GM21529 (cell line): ENCODE measurements around the gene WDFY3.

ENCODE experiments used
- ATAC-seq: cut with Tn5 transposase; IDR thresholded peaks from one replicate; pipeline ENCODE4 v1.9.1; 2021; ENCODE audit not compliant: unreplicated experiment

The WDFY3 gene

DNA sequence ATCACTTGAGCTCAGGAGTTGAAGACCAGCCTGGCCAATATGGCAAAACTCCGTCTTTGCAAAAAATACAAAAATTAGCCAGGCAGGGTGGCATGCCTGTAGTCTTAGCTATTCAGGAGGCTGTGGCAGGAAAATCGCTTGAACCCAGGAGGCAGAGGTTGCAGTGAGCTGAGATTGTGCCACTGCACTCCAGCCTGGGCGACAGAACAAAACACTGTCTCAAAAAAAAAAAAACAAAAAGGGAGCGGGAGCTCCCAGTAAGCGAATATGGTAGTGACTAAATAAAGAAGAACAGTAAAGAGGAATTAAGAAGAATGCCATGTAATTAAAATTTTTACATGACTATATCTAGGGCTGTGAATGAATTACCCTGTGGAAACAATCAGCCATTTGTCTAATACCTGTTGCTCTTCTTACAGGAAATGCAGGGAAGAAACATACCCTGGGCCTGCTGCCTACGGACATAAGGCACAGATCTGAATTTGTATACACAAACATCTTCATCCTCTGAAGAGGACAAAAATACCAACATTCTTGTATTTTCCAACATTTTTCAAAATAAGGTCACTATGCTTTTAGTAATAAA lies 11.4 kb downstream of the WDFY3 start:
- ATAC-seq, result no peak

DNA sequence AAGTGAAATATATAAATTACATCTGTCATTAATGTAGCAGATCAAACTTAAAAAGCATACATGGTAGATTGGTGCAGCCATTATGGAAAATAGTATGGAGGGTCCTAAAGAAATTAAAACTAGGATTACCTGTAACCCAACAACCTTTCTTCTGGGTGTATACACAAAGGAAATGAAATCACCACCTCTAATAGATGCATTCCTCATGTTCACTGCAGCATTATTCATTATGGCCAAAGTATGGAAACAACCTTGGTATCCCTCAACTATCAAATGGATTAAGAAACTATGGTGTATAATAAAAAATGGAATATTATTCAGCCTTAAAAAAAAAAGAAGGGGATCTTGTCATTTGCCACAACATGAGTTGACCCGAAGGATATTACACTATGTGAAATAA lies 13.7 kb downstream of the WDFY3 start:
- ATAC-seq, result no peak

DNA sequence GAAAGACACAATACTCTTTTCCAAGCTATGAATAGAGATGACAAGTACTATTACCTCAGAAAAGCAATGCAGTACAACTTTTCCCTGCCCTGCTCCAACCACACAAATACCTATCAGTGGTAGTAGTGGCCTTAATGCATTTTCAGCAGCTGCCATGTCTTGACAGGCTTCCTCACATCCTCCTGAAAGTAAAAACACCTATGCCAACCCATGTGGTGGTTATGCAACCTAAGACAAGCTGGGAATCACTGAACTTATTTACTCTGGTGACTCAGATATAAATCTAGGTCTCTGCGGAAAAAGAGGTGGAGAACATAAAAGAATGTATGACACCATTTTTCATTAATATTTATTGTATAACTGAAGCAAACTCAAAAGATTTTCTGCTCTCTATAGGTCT lies 14.5 kb downstream of the WDFY3 start:
- ATAC-seq, result no peak

DNA sequence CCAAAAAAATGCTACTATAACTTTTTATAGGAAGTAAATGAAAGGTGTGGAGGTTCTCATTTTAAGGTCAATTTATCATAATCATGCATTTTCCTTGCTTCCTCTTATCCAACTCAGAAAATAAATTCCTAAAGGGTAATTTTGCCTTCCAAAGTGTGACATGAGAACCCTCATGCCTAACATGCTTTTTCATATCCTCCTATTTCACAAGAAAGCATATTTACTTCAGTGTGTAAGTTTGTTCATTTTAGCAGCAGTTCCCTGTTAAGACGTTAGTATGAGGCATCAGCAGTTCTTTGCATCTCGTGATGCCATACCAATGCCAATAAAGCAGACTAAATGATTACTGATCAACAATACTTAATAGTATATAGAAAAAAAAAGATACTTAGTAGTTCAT lies 18.4 kb downstream of the WDFY3 start:
- no peak for ATAC-seq

DNA sequence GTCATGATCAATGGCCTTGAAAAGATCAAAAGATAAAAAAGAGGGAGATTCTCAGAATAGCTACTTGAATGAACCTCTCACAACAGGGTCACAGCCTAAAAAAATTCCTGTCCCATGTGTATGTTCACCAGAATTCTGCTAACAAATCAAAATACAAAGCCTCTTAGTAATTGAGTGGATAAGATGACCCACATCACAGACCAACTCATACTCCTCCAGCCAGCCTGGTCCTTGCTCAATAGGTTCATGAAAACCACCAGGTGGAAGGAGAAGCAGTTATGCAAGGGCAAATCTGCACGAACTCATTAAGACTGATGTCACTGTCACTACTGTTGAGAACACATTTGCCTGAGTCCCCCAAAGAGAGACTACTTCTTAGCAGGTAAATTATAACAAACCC lies 21.5 kb downstream of the WDFY3 start:
- no peak for ATAC-seq

DNA sequence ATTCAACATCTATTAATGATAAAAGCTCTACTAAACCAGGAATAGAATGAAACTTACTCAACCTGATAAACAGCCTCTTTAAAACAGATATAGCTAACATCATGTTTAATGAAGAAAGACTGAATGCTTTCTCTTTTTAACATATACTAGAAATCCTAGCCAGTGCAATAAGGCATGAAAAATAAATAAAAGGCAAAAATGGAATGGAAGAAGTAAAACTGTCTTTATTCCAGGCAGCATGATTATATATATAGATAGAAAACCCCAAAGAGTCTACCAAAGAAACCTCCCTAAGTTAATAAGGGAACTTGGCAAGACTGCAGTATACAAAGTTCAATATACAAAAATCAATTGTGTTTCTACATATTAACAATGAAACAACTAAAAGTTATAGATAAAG lies 25.5 kb downstream of the WDFY3 start:
- ATAC-seq, result no peak

DNA sequence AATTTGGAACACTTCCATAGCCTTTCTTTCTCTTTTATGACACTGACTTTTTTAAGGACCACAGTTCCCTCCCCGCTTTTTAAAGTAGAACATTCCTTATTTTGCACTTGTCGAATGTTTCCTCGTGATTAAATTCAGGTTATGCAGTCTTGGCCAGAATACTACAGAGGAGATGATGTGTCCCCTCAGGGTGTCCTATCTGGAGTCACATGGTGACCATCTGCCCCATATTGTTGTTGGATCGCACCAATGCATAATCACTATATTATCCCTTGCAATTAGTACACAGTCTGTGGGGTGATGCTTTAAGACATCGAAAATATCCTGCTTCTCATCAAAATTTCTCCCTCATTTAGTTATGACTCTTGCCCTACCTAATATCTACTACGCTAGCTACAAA lies 27.4 kb downstream of the WDFY3 start:
- ATAC-seq, result no peak

DNA sequence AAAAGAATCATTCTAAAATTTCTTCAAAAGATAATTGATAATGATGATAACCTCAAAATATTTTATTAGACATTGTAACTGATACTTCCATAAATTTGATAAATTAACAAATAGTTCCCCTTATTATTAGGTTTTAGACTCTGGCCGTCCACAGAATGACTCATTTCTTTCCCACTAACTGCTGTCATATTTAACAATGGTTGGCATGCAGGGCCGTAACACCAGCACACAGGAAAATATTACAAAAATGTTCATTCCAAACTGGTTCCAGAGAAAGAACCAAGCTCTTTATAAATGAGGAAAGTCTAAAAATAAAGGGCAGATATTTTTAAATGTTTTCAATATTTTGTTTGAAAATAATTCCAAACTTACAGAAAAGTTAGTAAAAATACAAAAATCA lies 28.2 kb downstream of the WDFY3 start:
- no peak for ATAC-seq

DNA sequence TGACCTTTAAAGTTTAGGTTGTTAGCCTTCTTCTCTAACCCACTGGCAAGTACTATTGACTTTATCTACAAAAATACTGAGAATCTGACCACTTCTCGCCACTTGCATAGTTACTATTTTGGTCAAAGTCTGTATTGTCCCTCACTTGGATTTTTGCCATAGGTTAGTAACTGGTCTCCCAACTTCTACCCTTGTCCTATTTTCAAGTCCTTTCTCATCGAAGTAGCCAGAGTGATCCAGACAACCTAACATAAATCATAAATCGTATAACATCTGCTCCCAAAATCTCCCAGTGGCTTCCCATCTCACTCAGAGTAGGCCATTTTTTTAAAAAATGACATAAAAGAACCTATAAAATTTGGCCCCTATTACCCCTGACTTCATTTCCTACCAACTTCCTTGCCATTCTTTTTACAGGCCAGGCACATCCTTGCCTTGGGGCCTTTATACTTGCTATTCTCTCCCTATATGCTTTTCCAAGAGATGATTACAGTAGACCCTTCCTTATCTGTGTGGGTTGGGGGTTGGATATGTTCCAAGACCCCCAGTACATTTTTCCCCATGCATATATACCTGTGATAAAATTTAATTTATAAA lies 29.0 kb downstream of the WDFY3 start:
- ATAC-seq, result no peak

DNA sequence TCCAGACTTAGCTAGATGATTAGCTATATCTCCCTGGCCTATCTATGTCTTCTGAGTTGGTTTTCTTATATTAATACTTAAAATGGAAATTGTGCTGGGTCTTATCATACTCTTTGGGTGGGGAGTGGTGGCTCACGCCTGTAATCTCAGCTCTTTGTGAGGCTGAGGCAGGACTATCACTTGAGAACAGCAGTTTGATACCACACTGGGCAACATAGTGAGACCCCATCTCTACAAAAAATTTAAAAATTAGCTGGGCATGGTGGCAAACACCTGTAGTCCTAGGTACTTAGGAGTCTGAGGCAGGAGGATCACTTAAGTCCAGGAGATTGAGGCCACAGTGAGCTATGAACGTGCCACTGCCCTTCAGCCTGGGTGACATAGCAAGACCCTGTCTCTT lies 30.4 kb downstream of the WDFY3 start:
- no peak for ATAC-seq

DNA sequence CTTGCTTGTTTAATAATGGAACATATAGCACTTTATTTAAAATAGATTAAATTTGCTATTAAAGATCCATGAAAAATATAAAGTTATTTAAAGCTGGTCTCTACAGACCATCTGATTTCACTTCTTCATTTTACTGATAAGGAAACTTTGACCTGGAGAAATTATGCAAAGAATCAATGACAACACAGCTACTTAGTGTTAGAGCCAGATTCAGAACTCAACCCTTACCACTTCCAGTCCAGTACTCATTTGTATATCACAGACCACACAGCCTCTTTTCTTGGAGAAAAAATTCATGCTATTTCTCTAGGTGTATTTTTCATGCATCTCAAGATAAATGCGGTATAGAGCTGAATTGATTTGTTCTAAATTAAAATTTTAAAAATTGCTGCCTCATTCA lies 34.0 kb downstream of the WDFY3 start:
- ATAC-seq, result no peak

DNA sequence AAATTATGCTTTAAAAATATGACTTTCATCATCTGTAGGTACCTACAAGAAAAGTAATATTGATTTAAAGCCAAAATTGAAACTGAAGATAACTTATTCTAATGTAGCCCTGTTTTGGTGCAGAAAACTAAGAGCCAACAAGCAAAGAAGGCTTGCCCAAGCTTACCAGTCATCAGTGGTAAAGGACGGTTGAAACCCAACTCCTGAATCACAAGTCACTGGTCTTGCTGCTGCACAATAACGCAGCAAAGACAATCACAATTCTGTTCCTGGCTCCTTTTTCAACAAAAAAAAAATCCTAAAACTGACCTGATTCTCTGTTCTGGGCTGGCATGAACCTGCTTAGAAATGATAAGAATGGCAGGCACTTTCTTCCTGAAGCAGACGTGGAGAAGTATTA lies 34.5 kb downstream of the WDFY3 start:
- ATAC-seq, result no peak

DNA sequence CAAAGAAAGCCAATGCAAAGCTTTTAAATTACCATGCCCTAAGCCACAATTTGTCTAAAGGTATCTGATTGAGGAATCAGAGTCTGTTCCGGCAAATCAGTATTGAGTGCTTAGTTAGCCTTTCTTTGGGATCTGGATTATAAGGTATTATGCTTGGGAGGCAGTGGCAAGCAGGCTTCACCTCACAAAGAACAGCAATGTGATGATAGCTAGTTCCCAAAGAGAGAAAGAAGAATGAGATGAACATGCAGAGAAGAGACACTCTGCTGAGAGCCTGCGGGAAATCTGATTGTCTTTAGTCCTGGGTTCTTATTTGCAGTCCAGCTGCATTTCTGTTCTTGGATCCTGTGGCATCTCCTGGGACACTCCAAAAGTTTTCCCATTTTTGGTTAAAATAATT lies 35.2 kb downstream of the WDFY3 start:
- ATAC-seq, result no peak

DNA sequence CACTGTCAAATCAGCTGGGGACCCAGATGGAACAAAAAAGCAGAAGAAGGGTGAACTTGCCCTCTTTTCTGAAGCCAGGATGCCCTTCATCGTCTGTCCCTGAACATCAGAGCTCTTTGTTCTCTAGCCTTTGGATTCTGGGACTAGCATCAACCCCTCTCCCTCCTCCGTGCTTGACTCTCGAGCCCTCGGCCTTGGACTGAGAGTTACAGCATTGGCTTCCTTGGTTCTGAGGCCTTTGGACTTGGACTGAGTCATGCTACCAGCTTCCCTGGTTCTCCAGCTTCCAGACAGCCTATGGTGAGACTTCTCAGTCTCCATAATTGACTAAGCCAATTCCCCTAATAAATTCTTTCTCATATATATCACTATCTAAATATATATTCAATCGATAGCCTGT lies 38.4 kb downstream of the WDFY3 start:
- ATAC-seq, result no peak

DNA sequence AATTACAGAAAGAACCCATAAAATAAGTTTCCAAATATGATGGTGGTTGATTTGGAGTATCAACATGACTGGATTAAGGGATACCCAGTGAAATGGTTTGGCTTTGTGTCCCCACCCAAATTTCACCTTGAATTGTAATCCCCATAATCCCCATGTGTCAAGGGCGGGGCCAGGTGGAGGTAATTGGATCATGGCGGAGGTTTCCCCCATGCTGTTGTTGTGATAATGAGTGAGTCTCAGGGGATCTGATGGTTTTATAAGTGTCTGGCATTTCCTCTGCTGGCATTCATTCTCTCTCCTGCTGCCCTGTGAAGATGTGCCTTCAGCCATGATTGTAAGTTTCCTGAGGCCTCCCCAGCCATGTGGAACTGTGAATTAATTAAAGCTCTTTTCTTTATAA lies 39.1 kb downstream of the WDFY3 start:
- no peak for ATAC-seq

DNA sequence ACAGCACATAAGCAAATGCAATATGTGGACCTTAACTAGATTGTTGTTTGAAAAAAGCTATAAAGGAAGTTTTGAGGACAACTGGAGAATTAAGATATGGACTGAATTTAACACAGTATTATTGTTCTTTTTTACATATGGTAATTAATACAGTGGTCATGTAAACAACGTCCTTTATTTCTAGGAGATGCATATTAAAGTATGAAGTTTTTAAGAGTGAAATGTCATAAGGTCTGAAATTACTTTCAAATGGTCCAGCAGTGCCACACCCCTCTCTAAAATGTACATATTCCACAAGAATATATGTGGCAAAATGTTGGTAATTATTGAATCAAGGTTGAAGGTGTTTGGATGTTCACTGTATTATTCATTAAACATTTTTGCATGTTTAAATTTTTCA lies 40.9 kb downstream of the WDFY3 start:
- ATAC-seq, result no peak

DNA sequence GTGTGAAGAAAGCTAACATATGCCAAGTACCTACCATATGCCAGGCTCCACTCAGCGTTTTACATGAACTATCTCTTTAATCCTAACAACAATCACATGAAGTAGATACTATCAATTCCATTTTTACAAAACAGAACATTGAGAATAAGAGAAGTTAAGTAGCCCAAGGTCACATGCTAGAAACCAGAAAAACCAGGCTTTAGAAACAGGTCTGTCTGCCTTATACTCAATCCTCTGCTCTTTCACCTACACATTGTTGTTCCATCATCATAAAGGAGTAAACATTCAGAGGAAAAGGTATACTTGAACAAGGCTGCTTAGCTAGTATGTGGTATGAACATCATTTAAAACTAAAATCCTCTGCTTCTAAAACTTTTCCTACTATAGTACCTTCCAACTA lies 42.1 kb downstream of the WDFY3 start:
- ATAC-seq, result no peak

DNA sequence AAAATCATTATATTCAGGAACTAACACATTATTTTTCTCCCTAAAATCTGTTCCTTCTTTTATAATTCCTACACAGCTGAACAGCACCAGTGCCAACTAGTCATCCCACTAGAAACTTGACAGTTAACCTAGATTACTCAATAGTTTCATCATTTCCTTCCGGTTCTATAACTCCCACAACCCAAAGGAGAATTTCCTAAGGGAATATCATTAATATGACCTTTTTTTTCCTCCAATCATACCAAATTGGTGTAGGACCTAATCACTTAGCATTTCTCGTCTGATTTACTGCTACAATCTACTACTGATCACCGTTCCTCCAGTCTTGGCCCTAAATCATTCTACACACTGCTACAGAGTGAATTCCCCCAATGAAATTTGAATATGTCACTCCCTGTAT lies 45.9 kb downstream of the WDFY3 start:
- ATAC-seq, result no peak

DNA sequence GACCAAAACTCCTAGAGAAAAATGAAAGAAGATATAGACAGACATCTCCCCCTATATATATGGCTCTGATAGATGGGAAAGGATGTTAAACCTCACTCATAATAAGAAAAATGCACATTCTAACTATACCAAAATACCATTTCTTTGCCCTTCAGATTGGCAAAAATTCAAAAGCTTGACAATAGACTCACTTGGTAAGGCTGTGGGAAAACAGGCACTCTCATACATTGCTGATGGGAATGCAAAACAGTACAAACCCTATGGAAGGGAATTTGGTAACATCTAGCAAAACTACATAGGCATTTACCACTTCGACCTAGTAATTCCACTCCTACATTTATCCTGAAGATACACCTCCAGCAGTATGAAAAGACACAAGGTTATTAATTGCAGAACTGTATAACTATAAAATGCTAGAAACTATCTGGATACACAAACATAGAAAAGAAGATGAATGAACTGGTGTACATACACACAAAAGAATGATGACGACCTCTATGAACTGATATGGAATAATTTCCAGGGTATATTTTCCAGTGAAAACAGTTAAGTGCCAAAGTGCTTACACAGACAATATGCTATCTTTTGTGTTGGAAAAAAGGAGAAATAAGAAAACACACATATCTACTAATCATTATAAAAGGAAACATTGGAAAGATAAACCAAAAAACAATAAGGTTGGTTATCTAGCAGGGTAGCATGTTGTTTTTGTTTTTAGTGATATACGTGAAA lies 48.5 kb downstream of the WDFY3 start:
- no peak for ATAC-seq

DNA sequence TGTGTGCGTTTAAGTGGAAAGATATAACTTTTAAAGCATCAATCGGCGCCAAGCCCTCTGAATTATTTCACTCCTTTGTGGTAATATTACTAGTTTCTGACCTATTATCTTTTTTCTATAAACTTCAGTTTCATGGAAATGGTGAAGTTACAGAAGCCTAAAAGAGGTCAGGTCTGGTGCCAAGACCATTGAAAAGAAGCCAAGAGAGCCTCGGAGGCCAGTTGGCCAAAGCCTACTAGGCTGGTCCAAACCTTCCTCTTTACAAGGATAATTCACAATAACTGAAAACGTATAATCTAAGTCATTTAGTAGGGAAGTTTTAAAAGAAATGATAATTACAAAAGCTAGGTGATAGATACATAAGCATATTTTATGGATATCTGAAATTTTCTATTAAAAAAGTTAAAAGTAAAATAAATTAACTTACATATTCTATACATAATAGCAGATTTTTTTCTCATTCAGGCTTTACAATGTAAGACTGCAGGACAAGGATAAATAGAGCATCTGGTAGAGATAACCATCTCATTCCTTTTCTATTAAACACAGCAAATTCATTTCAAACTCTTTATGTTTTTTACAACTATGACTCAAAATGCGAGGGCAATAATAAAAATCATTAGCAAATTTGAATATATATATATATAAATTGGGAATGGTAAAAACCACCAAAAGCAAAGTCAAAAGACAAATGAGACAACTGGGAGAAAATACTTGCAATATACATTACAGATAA lies 49.2 kb downstream of the WDFY3 start:
- ATAC-seq, result no peak

DNA sequence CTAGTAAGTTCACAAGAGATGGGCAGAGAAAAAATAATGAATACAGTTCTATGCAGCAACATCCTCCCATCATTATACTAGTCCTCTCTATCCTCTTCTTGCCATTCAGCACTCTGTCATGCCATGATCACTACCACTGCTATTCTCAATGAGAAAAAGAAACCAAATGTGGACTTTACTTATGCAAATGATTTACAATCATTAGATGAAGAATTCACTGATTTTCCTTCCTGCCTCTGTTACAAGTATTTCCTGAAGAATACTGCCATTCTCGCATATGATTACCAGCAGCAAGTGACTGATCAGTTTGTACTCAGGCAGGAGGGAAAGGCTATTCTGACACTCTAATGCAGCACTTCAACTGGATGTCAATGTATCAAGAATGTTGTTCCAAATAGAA lies 50.3 kb downstream of the WDFY3 start:
- ATAC-seq, result no peak

DNA sequence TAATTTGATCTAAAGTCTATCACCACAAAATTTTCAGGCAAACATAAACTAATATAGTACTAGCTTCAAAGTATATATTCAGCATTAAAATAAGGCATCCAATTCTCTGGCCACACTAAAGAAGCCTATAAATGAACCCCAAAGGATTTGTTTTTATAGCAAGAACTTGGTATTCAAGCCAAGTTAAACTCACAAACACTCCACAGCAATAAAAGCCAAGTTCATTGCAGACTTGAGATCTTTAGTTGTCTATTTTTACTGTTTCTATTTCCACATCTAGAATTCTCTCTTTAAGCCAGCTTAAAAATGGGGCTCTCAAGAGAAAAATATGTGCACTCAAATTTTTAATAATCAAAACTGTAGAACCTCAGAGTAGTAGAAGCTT lies 51.1 kb downstream of the WDFY3 start:
- no peak for ATAC-seq
